ENCODE data around the gene ORAI1.
A peak's percentile ranks its signal among the peaks of the same experiment; 100 is the strongest.
"Not testable (repeated sequence)": the region's sequence is repeated elsewhere in the genome, so short reads cannot be mapped to it uniquely, and the experiment has no call there.

ORAI1 gene

DNA sequence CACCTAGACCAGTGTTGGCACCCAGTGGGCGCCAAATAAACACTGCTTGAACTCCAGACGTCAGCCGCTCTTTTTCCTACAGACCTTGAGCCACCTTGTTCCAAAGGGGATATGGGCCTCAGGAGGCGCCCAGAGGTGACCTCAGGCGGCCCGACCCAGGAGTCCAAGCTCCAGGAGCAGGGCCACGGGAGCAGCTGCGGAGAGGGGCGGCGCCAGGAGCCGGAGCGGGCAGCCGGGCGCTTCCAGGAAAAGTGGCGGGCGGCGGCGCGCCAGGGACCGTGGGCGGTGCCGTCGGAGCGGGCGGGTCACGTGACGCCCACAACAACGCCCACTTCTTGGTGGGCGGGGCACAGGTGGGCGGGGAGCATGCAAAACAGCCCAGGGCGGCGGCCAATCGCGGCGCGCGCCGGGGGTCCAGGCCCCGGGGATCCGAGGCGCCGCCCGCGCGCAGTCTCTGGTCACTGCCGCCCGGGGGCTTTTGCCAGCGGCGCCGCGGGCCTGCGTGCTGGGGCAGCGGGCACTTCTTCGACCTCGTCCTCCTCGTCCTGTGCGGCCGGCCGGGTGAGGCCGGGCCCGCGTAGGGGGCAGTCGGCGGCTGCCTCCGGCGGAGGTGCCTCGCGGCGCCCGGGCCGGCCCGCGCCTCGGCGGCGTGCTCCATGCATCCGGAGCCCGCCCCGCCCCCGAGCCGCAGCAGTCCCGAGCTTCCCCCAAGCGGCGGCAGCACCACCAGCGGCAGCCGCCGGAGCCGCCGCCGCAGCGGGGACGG is at the start of gene ORAI1:
TSS of gene ORAI1 (plus strand) at position 444 of the 766 bp plus-strand sequence.
- DNase-seq: peak; percentile 56

DNA sequence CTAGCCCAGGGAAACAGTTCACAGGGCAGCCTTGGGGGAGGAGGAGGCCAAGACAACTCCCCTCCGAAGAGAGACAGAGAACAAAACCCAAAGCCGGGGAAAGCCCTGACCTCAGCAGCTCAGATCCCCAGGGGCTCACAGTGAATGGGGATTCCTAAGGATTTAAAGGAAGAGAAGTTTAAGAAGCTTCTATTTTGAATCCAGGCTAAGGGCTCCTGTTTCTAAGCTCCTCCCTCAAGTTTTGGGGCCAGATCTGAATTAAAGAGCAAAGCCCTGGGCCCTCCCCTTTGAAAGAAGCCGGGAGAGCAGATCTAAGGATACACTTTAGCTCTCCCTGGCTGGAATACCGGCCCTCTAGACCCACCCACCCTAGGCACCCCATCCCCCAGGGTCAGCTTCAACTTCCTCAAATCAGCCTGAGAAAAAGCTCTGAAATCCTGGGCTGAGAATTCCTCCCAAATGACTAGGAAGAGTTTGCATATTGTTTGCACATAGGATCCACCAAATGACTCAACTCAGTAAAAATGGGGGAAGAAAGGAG is 49.4 kb upstream of the ORAI1 start:
- DNase-seq: no peak

DNA sequence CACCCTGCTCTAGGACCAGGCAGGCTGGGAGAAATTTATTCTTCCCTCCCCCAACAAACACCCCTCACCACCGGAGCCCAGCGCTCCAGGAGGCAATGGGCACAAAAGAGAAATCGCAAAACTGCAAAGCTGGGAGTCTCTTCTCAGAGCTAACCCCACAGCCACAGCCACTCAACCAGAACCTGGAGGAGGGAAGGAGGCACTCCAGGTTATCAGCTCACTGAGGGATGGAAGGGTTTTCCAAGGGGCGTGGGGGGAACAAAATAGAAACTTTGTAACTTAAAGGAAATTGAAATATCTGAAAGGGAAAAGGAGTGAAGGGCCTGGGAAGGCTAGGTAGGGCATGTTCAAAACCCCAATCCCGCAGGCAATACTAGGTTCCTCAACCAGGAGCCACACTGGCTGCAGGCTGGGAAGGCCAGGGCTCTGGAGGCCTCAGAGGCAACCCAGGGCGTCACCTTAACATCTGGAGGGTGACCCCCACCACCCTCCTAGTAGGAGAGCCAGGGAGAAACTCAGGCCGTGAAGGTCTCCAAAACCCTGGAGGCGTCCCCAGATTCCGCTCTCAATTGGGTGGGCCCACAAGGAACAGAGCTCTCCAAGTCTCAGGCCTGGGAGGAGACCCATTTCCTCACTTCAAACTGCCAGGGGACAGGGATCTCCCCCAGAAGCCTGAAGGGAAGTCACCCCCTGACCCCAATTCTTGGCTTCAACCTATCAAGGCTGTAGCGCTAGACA is 48.7 kb upstream of the ORAI1 start:
- no peak for DNase-seq

DNA sequence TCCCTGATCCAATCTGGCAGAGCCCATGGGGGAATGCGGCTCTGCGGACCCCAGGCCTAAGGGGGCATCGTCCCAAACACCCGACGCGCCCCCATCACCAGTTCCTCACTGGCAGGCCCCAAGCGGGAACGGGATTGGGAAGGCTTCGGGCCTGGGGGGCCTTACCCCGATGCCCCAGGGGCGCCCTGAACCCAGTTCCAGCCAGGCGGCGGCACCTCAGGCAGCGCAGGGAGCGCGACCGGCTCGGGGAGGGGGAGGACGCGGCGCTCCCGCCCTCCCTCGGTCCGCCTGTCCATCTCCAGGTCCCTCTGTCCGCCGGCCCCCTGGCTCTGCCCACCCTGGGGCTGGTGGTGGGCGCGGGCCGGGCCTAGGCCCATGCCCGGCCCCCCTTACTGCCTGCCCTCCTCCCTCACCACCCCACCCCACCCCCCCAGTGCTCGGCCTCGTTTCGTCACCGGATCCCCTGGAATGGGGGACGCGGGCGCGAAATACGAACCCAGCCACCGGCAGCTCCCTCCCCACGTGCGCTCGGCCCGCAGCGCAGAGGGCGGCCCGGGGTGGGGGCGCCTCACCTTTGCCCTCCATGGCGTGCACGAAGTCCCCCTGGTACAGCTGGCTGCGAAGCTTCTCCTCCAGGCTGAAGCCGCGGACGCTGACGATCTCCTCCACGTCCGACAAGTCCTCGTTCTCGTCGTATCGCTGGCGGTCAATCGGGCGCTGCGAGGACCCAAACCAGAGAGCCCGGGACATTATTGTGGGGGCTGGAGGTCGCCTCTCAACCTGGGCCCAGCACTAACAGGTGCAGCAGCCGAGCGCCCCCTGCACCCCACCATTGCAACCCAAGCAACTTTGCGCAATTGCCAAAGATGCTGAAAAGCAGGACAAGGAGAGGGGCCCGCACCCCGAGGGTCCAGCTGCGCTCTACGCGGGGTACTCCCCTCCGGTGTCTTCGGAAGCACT is 47.8 kb upstream of the ORAI1 start:
- DNase-seq: no peak

DNA sequence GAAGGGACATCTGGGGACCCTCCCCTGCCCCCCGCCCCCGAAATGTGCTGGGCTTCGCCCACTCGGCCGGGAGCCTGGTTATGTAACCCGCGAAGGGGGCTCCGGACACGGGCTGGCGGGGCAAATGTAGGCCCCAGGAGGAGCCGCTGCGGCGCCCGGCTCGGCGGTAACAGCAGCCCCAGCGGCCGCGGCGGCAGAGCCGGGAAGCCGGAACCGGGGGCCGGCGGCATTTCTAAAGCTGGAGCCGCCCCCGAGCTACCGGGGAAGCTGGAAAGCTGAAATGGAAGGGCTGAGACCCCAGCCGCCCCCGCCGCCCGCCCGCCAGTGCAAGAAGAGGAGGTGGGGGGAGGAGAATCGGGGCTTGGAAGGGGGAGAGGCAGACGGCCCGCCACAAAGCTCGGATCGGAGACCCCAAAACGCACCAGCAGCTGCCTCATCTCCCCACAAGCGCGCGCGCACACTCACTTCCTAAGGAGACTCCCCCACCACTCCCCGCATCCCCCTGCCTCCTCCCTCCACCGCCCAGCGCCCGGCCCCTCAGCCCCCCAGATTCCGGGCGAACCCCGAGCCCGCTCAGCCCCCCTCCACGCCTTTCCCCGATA is 47.0 kb upstream of the ORAI1 start:
- no peak for DNase-seq

DNA sequence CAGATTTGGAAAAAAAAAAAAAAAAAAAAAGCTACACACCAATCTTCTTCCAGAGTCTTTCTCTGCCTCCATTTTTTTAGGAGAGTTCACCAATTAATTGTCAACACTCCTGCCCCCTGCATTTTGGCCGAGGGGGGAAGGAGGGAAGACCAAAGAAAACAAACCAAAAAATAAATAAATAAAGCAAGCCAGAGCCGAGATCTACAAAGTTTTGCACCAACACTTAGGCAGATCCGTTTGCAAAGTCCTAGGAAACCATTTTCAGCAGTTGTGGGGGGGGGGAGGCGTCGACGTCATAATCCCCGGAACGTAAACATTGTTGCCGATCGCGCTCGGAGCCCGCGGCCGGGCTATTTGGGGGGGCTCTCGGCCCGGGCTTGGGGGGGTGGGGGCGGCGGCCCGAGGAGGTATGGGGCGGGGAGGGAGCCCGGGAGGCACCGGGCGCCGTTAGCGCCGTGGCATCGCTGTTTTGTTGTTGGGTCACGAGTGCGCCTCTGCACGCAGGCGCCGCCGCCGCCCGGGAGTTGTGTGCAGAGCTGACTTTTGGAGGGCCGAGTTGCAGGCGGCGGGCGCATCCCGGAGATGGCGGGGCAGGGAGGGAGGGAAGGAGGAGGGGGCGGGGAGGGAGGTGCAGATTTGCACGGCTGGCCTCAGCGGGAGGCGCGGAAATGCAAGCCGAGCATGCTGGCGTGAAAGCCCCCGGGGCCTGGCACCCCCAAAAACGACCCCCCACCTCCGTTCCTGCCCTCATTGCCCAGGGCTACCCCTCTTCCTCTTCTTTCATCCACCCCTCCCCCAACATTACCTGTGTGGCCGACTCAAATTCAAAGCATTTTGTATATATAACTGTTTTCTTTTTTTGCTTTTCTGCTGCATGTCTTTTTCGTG is 46.1 kb upstream of the ORAI1 start:
- DNase-seq: no peak

DNA sequence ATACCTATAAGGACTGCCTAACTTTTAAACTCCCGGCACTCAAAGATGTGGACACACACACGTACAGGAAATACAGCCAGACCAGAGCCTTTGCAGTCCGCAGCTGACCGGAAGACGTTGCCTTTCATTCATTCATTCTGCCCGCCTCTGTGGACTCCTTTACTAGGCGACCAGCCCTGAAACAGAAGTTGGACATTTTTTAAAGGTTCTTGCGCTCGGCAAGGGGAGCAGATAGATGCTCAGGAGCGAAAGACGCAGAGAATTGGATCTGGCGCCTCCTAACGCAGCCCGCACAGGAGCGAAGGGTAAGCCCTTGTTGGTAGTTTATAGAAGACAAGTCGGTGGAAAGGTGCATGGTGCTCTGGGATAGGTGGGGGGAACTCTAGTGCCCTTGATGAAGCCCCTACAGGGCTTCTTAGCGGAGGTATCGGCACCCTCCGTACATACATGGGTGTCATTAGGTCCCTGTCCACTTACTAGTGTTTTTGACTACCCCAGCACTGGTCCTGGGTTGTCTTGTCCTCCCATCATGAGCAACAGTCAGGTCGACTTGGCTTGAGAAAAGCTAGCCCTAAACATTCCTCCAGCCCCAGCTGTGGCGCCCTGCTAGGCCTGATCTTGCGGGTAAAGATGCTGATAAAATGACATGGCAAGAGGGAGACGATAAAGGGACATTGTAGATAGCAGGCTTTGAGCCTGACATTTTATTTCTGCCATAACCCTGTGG is 45.2 kb upstream of the ORAI1 start, which contains the start of gene KDM2B:
TSS of gene KDM2B (minus strand) at position 65 of the 727 bp plus-strand sequence. CDS start 112 bp downstream, outside the sequence.
- no peak for DNase-seq

DNA sequence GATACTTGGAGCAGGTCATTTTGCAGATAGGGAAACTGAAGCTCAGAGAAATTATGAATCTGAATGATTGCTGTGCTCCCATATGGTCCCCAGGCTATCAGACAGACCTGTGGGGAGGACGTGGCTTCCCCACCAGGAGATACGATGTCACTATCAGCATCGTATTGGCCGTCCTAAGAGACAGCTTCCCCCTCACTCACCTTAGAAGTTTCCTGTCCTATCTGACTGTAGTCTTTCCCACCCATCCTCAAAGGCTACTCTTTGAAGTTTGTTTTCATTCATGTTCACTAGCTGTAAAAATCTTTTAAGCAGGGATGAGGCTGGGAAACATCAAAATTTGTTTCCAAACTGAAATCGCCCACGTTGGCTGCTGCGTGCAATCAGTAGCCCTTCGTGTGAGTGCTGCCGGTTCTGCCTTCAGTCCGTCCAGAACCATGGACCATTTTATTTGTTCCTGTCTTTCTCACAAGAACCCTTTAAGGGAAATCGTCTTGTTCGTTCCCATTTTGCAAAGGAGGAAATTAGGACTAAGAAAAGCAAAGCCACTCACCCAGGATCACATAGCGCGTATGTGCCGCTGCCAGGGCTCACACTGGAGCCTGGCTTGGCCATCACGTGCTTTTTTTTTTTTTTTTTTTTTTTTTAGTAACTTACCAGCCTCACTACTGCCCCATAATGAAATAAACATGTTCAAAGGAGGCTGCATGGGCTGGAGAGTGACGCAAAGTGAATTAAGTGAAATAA is 44.5 kb upstream of the ORAI1 start:
- DNase-seq: no peak

DNA sequence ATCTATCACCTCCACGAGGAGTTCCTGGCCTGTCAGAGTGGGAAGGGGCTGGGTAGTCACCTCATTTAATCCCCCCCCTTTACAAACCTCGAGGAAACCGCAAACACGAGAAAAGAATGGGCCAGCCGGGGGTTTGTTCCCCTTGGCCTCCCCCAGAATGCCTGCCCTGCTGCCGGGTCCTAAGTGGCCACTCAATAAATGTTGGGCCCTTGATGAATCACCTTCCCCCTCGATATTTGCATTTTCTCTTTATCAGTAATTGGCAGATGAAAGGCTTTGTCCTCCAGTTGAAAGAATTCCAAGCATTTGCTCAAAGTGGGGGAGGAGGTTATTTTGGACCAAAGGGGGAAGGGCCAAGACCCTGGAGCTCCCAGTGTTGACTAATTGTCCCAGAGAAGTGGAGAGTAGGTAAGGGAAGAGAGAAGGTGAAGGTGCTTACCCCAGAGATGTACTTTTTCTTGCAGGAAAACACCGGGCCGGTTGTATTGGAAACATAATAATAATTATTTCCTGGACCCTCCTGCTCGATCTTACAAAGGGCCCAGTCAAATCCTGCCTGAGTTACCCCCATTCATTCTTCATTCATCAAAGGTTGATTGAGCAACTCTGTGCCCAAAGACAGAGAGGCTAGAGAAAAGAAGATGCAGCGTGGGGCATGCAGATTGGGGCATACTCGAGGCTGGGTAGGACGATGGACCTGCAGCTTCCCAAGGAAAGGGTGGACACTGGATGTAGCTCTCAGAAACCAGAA is 43.6 kb upstream of the ORAI1 start:
- DNase-seq: no peak

DNA sequence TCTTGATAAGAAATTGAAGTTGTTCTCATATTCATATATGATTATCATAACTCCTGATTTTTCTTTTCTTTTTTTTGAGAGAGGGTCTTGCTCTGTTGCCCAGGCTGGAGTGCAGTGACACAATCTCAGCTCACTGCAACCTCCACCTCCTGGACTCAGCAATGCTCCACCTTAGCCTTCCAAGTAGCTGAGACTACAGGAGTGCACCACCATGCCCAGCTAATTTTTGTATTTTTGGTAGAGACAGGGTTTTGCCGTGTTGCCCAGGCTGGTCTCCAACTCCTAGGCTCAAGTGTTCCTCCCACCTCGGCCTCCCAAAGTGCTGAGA is 43.0 kb upstream of the ORAI1 start:
- DNase-seq: not testable (repeated sequence)

DNA sequence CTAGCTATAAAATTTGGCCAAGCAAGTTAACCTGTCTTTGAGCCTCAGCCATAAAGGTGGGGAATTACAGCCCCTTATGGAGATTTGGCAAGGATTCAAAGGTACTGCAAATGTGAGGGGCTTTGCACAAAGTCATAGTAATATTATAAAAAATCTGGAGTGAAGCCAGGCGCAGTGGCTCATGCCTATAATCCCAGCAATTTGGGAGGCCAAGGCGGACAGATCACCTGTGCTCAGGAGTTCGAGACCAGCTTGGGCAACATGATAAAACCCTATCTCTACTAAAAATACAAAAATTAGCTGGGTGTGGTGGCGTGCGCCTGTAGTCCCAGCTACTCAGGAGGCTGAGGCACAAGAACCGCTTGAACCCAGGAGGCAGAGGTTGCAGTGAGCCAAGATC is 41.4 kb upstream of the ORAI1 start:
- not testable (repeated sequence) for DNase-seq

DNA sequence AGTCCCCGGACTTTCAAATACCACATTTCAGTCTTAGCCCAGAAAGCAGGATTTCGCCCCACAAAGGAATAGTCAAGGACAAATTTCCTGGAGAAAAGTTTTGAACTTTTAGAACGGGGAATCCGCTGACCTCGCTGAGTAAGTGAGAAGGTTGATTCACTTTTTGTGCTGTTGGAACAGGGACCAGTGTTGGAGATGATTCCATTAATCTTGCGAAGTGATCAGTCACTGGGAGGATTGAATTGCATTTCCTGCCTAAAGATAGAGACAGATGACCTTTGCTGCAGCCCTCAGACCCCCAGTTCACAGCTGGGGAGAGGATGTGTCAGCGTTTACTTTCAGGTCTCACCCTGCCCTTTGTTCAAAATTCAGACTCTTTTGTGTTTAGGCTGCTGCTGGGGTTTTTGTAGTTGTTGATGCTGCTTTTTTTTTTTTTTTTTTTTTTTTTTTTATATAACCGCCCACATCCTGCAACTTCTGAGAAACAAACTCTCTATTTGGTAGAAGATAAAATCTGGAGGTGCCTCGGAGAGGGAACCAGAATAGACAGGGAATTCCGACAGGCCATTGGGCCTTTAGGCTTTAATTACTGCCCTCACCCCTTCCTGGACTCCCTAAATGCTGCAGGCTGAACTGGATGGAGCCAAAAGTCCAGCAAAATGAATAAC is 35.7 kb upstream of the ORAI1 start:
- no peak for DNase-seq

DNA sequence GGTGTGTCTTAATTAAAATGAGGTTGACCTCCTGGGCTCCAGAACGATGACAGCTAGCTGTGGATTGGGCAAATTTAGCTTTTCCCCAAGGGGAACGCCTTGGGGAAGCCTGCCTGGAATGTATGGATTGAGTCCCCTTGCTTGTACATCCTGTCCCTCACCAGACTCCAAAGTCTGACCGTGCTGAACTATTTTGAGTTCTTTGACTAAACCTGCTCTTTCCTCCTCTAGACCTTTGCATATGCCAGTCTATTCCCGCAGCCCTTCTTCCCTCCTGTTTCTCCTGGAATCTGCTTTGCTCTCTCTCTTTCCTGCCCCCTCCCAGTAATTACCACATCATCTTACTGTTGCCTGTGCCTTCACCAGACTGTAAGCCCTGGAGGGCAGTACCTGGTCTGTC is 34.0 kb upstream of the ORAI1 start:
- no peak for DNase-seq

DNA sequence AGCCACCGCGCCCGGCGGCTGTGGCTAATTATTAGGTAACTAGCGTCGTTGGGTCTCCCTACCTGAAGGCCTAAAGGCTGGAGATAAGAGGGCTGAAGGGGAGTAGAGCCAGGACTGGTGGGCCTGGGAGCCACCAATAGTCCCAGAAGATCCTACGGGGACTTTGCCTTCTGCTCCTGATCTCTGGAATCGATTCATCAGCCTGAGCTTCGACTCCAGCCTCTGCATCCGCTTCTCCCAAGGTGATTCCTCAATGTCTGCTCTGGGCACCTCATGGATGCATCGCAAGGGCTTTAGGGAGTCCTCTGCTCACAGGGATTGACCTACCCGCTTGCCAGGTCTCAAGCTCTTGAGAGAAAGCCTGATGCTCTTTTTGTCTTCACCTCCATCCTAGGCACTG is 30.8 kb upstream of the ORAI1 start:
- DNase-seq: no peak

DNA sequence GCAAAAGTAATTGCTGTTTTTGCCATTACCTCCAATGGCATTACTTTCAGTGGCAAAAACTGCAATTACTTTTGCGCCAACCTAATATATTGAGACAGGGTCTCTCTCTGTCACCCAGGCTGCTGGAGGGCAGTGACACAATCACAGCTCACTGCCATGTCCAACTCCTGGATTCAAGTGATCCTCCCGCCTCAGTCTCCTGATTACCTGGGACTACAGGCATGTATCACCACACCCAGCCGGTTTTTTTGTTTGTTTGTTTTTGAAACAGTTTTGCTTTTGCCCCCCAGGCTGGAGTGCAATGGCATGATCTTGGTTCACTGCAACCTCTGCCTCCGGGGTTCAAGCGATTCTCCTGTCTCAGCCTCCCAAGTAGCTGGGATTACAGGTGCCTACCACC is 29.8 kb upstream of the ORAI1 start:
- DNase-seq: no peak

DNA sequence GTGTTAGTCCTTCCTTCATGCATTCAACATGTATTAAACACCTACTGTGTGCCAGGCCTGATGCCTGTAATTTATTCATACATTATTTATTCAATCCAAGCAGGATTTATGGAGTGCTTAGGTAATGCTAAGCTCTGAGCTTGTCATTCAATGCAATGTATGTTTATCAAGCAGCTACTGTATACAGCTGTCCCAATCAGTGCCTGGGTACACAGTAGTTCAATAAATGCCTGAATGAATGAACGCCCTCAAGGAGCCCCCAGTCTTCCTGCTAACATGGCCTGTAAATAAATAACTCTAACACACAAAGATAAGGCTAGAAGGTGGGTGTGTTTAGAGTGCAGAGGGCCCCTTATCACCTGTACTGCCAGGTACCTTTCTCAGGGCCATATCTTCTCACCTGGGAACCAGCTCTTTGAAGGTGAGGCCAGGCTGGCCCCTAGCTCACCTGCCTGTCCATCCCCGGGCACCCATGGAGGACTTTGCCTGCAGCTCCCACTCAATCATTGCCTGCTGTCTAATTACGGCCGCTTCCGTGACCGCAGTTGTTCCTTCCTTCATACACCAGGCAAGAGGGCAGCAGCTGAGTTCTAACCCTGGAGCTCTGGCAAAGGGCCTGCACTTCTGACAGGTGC is 25.5 kb upstream of the ORAI1 start:
- no peak for DNase-seq

DNA sequence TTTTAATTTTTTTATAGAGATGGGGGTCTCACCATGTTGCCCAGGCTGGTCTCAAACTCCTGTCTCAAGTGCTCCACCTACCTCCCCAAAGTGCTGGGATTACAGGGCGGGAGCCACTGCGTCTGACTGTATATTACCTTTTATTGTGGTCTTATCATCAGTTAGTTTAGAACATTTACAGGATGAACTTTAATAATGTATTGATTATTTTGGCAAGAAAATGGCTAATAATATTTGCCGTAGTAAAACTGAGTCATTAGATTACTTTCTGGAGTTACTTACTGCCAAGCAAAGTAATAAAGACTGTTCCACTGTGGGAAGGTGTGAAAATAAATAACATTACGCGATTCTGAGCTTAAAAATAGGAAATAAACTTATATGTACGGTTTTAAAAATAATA is 23.6 kb upstream of the ORAI1 start:
- DNase-seq: no peak

DNA sequence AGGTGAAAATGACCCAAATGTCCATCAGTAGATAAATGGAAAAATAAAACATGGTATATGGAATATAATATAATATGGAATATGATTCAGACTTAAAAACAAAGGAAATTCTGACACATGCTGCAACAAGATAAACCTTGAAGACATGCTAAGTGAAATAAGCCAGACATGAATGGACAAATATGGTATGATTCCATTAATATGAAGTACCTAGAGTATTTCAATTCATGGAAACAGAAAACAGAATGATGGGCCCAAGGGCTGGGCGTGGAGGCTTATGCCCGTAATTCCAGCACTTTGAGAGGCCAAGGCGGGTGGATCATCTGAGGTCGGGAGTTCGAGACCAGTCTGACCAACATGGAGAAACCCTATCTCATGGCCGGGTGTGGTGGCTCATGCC is 22.7 kb upstream of the ORAI1 start:
- no peak for DNase-seq

Measured in DMS 273 treated with DMSO at 0.1 percent for 48 hours (cell line).